Breast epithelium (tissue), 4 donors: ENCODE data around the gene FAM217B. TPM values are rescaled to one million over a fixed set of nuclear protein-coding genes. Genes with fewer than 3 reads are reported as not detected.

ENCODE experiments used
- DNase-seq, 2 donors: peaks; one replicate each; pipeline ENCODE4 v3.0.0-alpha.2; 2019; ENCODE audit warnings: low spot score in 2 of 2
- H3K27ac ChIP-seq, 2 donors: fragments of 200-600 bp; sonication (generic) in 1 of 2; one replicate each; pipeline ENCODE4 v1.5.1; 2016 to 2019; ENCODE audit warnings: mild to moderate bottlenecking in 1 of 2
- H3K27me3 ChIP-seq, 2 donors: fragments of 200-600 bp; sonication (generic) in 1 of 2; one replicate each; pipeline versions ENCODE4 v1.5.1 to v1.6.0; 2017 to 2019; ENCODE audit warnings: control low read depth in 1 of 2, mild to moderate bottlenecking in 1 of 2
- H3K36me3 ChIP-seq: fragments of 200-600 bp; one replicate; pipeline ENCODE4 v1.5.1; 2019
- H3K4me1 ChIP-seq, 2 donors: fragments of 200-600 bp; sonication (generic); one replicate each; pipeline ENCODE4 v1.5.1; 2016 to 2019; ENCODE audit warnings: control low read depth in 1 of 2
- H3K4me3 ChIP-seq, 3 donors: fragments of 200-600 bp; sonication (generic); 1 replicate in 2 of 3; 2 replicates in 1 of 3; pipeline ENCODE4 v1.5.1; 2016 to 2019; ENCODE audit warnings: mild to moderate bottlenecking in 3 of 3, moderate library complexity in 2 of 3
- H3K9me3 ChIP-seq, 2 donors: fragments of 200-600 bp; sonication (generic) in 1 of 2; one replicate each; pipeline ENCODE4 v1.5.1; 2016 to 2019; ENCODE audit warnings: control low read depth in 1 of 2
- POLR2A ChIP-seq: fragments of 450-650 bp; IDR thresholded peaks from one replicate; pipeline ENCODE4 v1.6.1; 2016; ENCODE audit warnings: antibody characterized with exemption, mild to moderate bottlenecking, moderate library complexity
- POLR2AphosphoS5 ChIP-seq, 3 donors: sonication (generic); formaldehyde crosslinking; IDR thresholded peaks; one replicate each; pipeline ENCODE4 v1.6.1; 2017; ENCODE audit warnings: antibody characterized with exemption in 3 of 3
- intact Hi-C: fragments of 100-400 bp; cut with DNase I; formaldehyde crosslinking; loops from one replicate; pipeline ENCODE4 v1.15.1; 2023; ENCODE audit warnings: low total_unique reads
- total RNA-seq, 3 donors: library from RNA; depleted of rRNA; stranded (reverse); fragments of >200 nt; gene quantifications; one replicate each; pipeline ENCODE4 v1.1.0, GENCODE V29; 2016
- TF ChIP-seq, protein P1 (sequence below), 3 donors: fragments of 450-650 bp; IDR thresholded peaks; one replicate each; pipeline ENCODE4 v1.5.1; 2016 to 2017; ENCODE audit warnings: antibody characterized with exemption in 3 of 3, mild to moderate bottlenecking in 3 of 3, moderate library complexity in 3 of 3

Gene FAM217B
- total RNA-seq, 3 donors from 2014 or later = 9.2 to 15.2 (median 13.4) TPM

DNA sequence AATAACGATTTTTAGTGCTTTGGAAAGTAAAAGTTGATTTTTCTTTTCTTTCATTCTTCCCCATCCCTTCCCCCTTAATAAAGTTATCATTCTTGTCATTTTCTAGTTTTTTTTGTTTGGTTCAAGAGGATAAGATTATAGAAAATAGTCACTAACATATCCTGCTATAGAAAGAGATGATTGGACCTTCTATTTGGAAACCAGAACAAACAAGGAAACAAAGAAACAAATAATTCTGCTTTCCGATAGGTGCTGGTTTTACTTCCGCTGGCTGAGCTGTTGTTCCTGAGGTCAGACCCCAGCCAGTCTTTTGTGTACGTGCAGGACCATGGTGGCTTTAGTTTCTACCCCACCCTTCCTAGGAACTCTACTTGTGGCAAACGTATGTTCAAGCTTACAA lies 17.9 kb downstream of the FAM217B start, which contains the start of gene CDH26:
TSS of gene CDH26 (plus strand) at position 301 of the 400 bp plus-strand sequence. CDS start 304 bp downstream, outside the sequence.
- TF ChIP-seq, protein P1, sequence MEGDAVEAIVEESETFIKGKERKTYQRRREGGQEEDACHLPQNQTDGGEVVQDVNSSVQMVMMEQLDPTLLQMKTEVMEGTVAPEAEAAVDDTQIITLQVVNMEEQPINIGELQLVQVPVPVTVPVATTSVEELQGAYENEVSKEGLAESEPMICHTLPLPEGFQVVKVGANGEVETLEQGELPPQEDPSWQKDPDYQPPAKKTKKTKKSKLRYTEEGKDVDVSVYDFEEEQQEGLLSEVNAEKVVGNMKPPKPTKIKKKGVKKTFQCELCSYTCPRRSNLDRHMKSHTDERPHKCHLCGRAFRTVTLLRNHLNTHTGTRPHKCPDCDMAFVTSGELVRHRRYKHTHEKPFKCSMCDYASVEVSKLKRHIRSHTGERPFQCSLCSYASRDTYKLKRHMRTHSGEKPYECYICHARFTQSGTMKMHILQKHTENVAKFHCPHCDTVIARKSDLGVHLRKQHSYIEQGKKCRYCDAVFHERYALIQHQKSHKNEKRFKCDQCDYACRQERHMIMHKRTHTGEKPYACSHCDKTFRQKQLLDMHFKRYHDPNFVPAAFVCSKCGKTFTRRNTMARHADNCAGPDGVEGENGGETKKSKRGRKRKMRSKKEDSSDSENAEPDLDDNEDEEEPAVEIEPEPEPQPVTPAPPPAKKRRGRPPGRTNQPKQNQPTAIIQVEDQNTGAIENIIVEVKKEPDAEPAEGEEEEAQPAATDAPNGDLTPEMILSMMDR (IDR thresholded peaks at IDR 0.05) = no peak
- TF ChIP-seq POLR2A = no peak
- TF ChIP-seq POLR2AphosphoS5 (IDR thresholded peaks at IDR 0.05) = no peak
- Histone ChIP-seq H3K4me1 (no peaks in the 10 kb centered on the region), H3K9me3 (no peaks in the 10 kb centered on the region), H3K36me3 (no peaks in the 10 kb centered on the region), H3K27ac (no peak within 1 kb of the TSS), H3K27me3 (no peaks in the 10 kb centered on the region), H3K4me3 (no peak within 1 kb of the TSS)
- intact Hi-C loops = no loop called here
- no peak for DNase-seq

DNA sequence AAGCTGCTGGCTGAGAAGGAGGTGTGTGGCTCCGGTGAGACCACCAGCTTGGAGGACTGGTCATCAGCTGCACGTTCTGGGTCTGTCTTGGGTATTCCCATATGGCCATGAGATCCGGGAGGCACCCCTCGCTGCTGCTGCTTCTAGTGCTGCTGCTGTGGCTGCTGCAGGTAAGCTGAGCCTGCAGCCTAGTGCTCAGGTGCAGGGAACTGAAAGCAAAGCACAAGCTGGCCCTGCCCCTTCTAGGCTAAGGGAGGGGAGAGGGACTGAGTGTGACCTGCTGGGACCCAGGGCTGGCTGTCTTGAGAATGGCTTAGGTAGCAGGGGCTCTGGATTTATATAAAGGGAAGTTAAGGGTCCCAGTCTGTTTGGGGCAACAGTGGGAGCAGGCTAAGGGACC lies 18.4 kb downstream of the FAM217B start:
- Histone ChIP-seq H3K36me3 (no peaks in the 10 kb centered on the region), H3K4me1 (no peaks in the 10 kb centered on the region), H3K4me3 (no peak overlapping the region), H3K27me3 (no peaks in the 10 kb centered on the region), H3K27ac (no peak overlapping the region), H3K9me3 (no peaks in the 10 kb centered on the region)
- no peak for DNase-seq
- intact Hi-C loops = no loop called here
- TF ChIP-seq POLR2AphosphoS5 (IDR thresholded peaks at IDR 0.05) (no peak), POLR2A (no peak)
- TF ChIP-seq, protein P1 (IDR thresholded peaks at IDR 0.05) = no peak

DNA sequence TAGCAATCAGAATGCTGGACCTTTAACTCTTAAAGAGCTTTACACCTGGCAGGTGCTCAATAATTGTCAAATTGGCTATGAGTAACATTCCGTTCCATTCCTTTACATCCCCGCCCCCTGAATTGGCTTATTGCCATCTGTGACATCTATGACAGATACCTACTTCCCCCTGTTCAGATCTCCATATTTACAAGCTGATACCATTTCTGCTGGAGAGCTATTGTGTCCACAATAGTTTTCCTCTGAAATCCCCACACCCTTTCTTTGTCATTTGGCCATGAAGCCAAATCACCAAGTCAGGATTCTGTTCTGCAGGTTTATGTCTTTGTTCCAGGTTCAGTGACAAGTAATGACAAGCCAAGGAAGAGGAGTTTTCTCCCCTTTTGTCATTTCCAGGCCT lies 21.2 kb downstream of the FAM217B start:
- intact Hi-C loops = no loop called here
- Histone ChIP-seq H3K27me3 (no peaks in the 10 kb centered on the region), H3K9me3 (no peaks in the 10 kb centered on the region), H3K4me3 (no peak overlapping the region), H3K27ac (no peak overlapping the region), H3K4me1 (no peaks in the 10 kb centered on the region), H3K36me3 (no peaks in the 10 kb centered on the region)
- DNase-seq = no peak
- TF ChIP-seq POLR2AphosphoS5 (IDR thresholded peaks at IDR 0.05) (no peak), POLR2A (no peak)
- TF ChIP-seq, protein P1 (IDR thresholded peaks at IDR 0.05) = no peak

DNA sequence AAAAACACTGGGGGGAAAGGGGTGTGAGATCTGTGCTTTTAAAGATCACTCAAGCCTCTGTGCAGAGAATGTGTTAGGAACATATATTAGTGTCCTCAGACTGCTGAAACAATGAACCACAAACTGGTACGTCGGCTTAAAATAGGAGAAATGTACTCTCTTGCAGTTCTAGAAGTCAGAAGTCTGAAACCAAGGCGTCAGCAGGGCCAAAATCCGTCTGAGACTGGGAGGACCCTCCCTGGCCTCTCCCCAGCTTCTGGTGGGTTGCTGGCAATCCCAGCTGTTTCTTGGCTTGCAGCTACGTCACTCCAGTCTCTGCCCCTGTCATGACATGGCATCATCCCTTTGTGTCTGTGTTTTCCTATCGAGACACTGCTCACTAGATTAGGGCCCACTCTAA lies 22.0 kb downstream of the FAM217B start:
- TF ChIP-seq, protein P1 (IDR thresholded peaks at IDR 0.05) = no peak
- TF ChIP-seq POLR2AphosphoS5 (IDR thresholded peaks at IDR 0.05) (no peak), POLR2A (no peak)
- no peaks in the 10 kb centered on the region for H3K4me1 ChIP-seq
- no peak for DNase-seq
- intact Hi-C loops = loop anchor here (2.0 kb wide), 1 partner anchor 15 kb away; no protein-coding TSS in a partner anchor
- no peak overlapping the region for H3K27ac ChIP-seq
- H3K36me3 ChIP-seq = no peaks in the 10 kb centered on the region
- H3K4me3 ChIP-seq = no peak overlapping the region
- no peaks in the 10 kb centered on the region for H3K9me3 ChIP-seq
- H3K27me3 ChIP-seq = no peaks in the 10 kb centered on the region

DNA sequence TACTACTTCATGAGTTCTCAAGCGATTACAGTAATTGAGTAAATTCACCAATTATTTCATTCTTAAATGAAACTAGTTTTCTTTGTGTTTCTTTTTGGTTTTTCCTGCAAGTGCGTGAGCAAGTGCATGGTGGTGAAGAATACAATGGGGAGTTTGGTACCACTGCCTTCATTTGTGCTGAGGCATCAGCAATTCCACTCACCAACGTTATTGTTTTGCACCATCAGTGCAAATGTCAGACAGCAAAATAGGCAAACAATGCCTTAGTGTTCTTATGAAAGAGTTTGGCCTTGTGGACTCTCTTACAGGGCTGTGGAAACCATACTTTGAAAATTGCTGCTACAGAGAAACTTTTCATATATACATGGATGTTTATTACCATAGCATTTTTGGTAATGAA lies 26.2 kb downstream of the FAM217B start:
- H3K9me3 ChIP-seq = no peaks in the 10 kb centered on the region
- no peaks in the 10 kb centered on the region for H3K27me3 ChIP-seq
- H3K36me3 ChIP-seq = no peaks in the 10 kb centered on the region
- intact Hi-C loops = no loop called here
- H3K4me3 ChIP-seq = no peak overlapping the region
- no peaks in the 10 kb centered on the region for H3K4me1 ChIP-seq
- no peak for DNase-seq
- TF ChIP-seq POLR2A (no peak), POLR2AphosphoS5 (IDR thresholded peaks at IDR 0.05) (no peak)
- TF ChIP-seq, protein P1 (IDR thresholded peaks at IDR 0.05) = no peak
- no peak overlapping the region for H3K27ac ChIP-seq
